IMR-90 (cell line): ENCODE measurements around the gene NTRK3. TPM values are rescaled to one million over a fixed set of nuclear protein-coding genes. Genes with fewer than 3 reads are reported as not detected.

ENCODE experiments used
- ATAC-seq: fragments of 200-7000 bp; cut with Tn5 transposase; 2 replicates; pipeline ENCODE4 v1.9.1; 2020; ENCODE audit warnings: low read depth, mild to moderate bottlenecking, moderate library complexity
- BruUV-seq: library from RNA; stranded (reverse); fragments of 400-500 nt; replicated peaks from 2 replicates; lab custom pipeline; 2021; lab: Mats Ljungman, UMichigan
- CTCF ChIA-PET: fragments of 300-600 bp; formaldehyde crosslinking; extraction: SDS; loops from one replicate; lab custom pipeline; 2021; ENCODE audit warnings: antibody characterized with exemption; lab: Yijun Ruan, JAX
- POLR2A ChIA-PET: fragments of 300-600 bp; sonication (Branson Sonifier 250); formaldehyde crosslinking; loops from one replicate; lab custom pipeline; 2022; ENCODE audit warnings: antibody characterized with exemption; ENCODE audit not compliant: unreplicated experiment; lab: Charles Lee
- DNase-seq: peaks from one replicate; pipeline ENCODE4 v3.0.0; 2013
- H2AFZ ChIP-seq: replicated peaks from 2 replicates; pipeline ENCODE3; 2013; ENCODE audit warnings: low read length, mild to moderate bottlenecking; ENCODE audit not compliant: poor library complexity
- H2AK5ac ChIP-seq: 2 replicates; pipeline ENCODE4 v1.6.1; 2013; ENCODE audit warnings: low read depth, low read length, inconsistent platforms
- H2AK9ac ChIP-seq: replicated peaks from 2 replicates; pipeline ENCODE3; 2013; ENCODE audit warnings: mild to moderate bottlenecking, low read depth, low read length, moderate library complexity; ENCODE audit not compliant: poor library complexity
- H2BK120ac ChIP-seq: 2 replicates; pipeline ENCODE4 v1.6.1; 2013; ENCODE audit warnings: low read depth, low read length, inconsistent platforms
- H2BK15ac ChIP-seq: 3 replicates; pipeline ENCODE4 v1.6.1; 2013; ENCODE audit warnings: low read depth, low read length, inconsistent platforms
- H2BK20ac ChIP-seq: 2 replicates; pipeline ENCODE4 v1.6.1; 2013; ENCODE audit warnings: low read depth, mild to moderate bottlenecking, inconsistent platforms, low read length, moderate library complexity
- H2BK5ac ChIP-seq: 2 replicates; pipeline ENCODE4 v1.6.1; 2013; ENCODE audit warnings: mild to moderate bottlenecking, low read depth, low read length, inconsistent platforms; ENCODE audit not compliant: poor library complexity, severe bottlenecking
- H3K14ac ChIP-seq: replicated peaks from 2 replicates; pipeline ENCODE4 v1.6.1; 2013; ENCODE audit warnings: low read depth, low read length, inconsistent platforms
- H3K18ac ChIP-seq: 2 replicates; pipeline ENCODE4 v1.6.1; 2013; ENCODE audit warnings: low read depth, low read length, control low read depth
- H3K23ac ChIP-seq: 2 replicates; pipeline ENCODE4 v1.6.1; 2013; ENCODE audit warnings: low read depth, low read length, inconsistent platforms
- H3K27ac ChIP-seq: 2 replicates; pipeline ENCODE4 v1.5.1; 2013; ENCODE audit warnings: mild to moderate bottlenecking, control low read depth, low read length; ENCODE audit not compliant: insufficient read depth
- H3K27me3 ChIP-seq: 2 replicates; pipeline ENCODE4 v1.6.1; 2013; ENCODE audit warnings: low read length; ENCODE audit not compliant: control insufficient read depth, insufficient read depth
- H3K36me3 ChIP-seq: 2 replicates; pipeline ENCODE4 v1.6.1; 2013; ENCODE audit warnings: low read length, mixed read lengths; ENCODE audit not compliant: control insufficient read depth, insufficient read depth
- H3K4ac ChIP-seq: 2 replicates; pipeline ENCODE4 v1.6.1; 2013; ENCODE audit warnings: low read depth, low read length, inconsistent platforms
- H3K4me1 ChIP-seq: 2 replicates; pipeline ENCODE4 v1.6.1; 2013; ENCODE audit warnings: low read length, mixed read lengths; ENCODE audit not compliant: control insufficient read depth, insufficient read depth
- H3K4me2 ChIP-seq: 2 replicates; pipeline ENCODE4 v1.6.1; 2013; ENCODE audit warnings: low read depth, mild to moderate bottlenecking, control low read depth, low read length, moderate library complexity
- H3K4me3 ChIP-seq: 2 replicates; pipeline ENCODE4 v1.5.1; 2013; ENCODE audit warnings: low read depth, mild to moderate bottlenecking, control low read depth, low read length, moderate library complexity; ENCODE audit not compliant: insufficient read depth
- H3K56ac ChIP-seq: 2 replicates; pipeline ENCODE4 v1.6.1; 2013; ENCODE audit warnings: low read length, inconsistent platforms; ENCODE audit not compliant: insufficient read depth; ENCODE audit errors: extremely low read depth
- H3K79me1 ChIP-seq, 2 experiments: 2 replicates each; pipeline ENCODE4 v1.6.1; 2013; ENCODE audit warnings: low read length in 2 of 2, inconsistent platforms in 1 of 2, low read depth in 1 of 2
- H3K9ac ChIP-seq: 2 replicates; pipeline ENCODE4 v1.6.1; 2013; ENCODE audit warnings: low read depth, low read length, control low read depth
- H3K9me1 ChIP-seq: 2 replicates; pipeline ENCODE4 v1.6.1; 2013; ENCODE audit warnings: low read length, inconsistent platforms; ENCODE audit not compliant: insufficient read depth
- H3K9me3 ChIP-seq: 2 replicates; pipeline ENCODE4 v1.6.1; 2013; ENCODE audit warnings: low read length; ENCODE audit not compliant: control insufficient read depth, insufficient read depth
- H4K20me1 ChIP-seq: 2 replicates; pipeline ENCODE4 v1.6.1; 2013; ENCODE audit warnings: low read length, inconsistent platforms; ENCODE audit not compliant: insufficient read depth
- H4K5ac ChIP-seq: 2 replicates; pipeline ENCODE4 v1.6.1; 2013; ENCODE audit warnings: mild to moderate bottlenecking, low read depth, low read length, control low read depth
- H4K8ac ChIP-seq, 2 experiments: 2 replicates each; pipeline ENCODE4 v1.6.1; 2013; ENCODE audit warnings: low read depth in 2 of 2, low read length in 2 of 2, control low read depth in 1 of 2, inconsistent platforms in 1 of 2
- H4K91ac ChIP-seq: 2 replicates; pipeline ENCODE4 v1.6.1; 2013; ENCODE audit warnings: low read depth, low read length, inconsistent platforms; ENCODE audit not compliant: insufficient read depth
- WGBS, 2 experiments: methylation state at CpG; one replicate each; pipeline versions ENCODE4 v1.1.5 to v1.1.7; 2013; ENCODE audit warnings: missing lambda C conversion rate in 2 of 2; ENCODE audit not compliant: insufficient read length in 1 of 2; ENCODE audit errors: extremely low coverage in 2 of 2; 5-methylcytosine and 5-hydroxymethylcytosine counted together
- dilution Hi-C: fragments of 300-500 bp; cut with HindIII; formaldehyde crosslinking; loops from one replicate; pipeline ENCODE4 v1.14.3; 2018; ENCODE audit warnings: low sequenced_read_pairs; ENCODE audit not compliant: unreplicated experiment
- in situ Hi-C: fragments of 300-500 bp; cut with MboI; formaldehyde crosslinking; loops from 3 replicates; pipeline ENCODE4 v1.14.3; 2019; ENCODE audit warnings: low sequenced_read_pairs, inconsistent platforms, mixed read lengths
- intact Hi-C: fragments of 100-400 bp; cut with micrococcal nuclease; formaldehyde crosslinking; loops from 2 replicates; pipeline ENCODE4 v1.10.0; 2022
- polyA plus RNA-seq, 3 experiments: library from polyadenylated mRNA; depleted of rRNA; stranded (reverse); fragments of >200 nt; gene quantifications; 2 replicates each; pipeline ENCODE4 v1.2.3, GENCODE V29; 2012; ENCODE audit warnings: low replicate concordance in 1 of 3
- total RNA-seq: library from RNA; depleted of rRNA; stranded (reverse); fragments of >200 nt; gene quantifications from 2 replicates; pipeline ENCODE4 v1.2.3, GENCODE V29; 2012
- TF ChIP-seq, protein P1 (sequence below): fragments of 150-350 bp; IDR thresholded peaks from 2 replicates; pipeline ENCODE4 v1.6.1; 2016; ENCODE audit warnings: low read depth, mild to moderate bottlenecking, low read length, moderate library complexity, borderline replicate concordance
- TF ChIP-seq, protein P2 (sequence below): conservative IDR thresholded peaks from 2 replicates; pipeline ENCODE4 v1.5.1; 2012; ENCODE audit warnings: mild to moderate bottlenecking, low read depth, low read length, improper control_type of control experiment

The NTRK3 gene
- total and polyA plus RNA-seq, 2 of the 4 experiments (the other 2 are of a cell fraction): under 0.01 to 0.15 TPM

- in situ Hi-C loops (no loop called here), dilution Hi-C loops (no loop called here), intact Hi-C loops (no loop called here)
- Histone ChIP-seq H3K4me1 (no peaks in the 10 kb centered on the region; the same call in 1 of the 2 replicates), H3K4ac (peak overlapping the region; percentile 54; the same call in 1 of the 2 replicates), H2BK5ac (peak overlapping the region; percentile 57), H4K5ac (no peak overlapping the region), H3K9me3 (no peaks in the 10 kb centered on the region; the same call in 1 of the 2 replicates), H3K79me1 (no peaks in the 10 kb centered on the region), H4K91ac (peak overlapping the region; percentile 78), H2AK5ac (no peak overlapping the region), H3K23ac (no peak overlapping the region), H2BK120ac (peak overlapping the region; percentile 72), H3K56ac (no peak overlapping the region), H3K36me3 (no peaks in the 10 kb centered on the region), H3K14ac (peak overlapping the region; percentile 52; the same call in 1 of the 2 replicates), H3K4me3 (no peak overlapping the region), H2BK15ac (peak overlapping the region; percentile 55; the same call in 1 of the 3 replicates), H3K27me3 (no peaks in the 10 kb centered on the region), H2AFZ (peak overlapping the region; percentile 60), H3K18ac (no peak overlapping the region), H3K27ac (no peak overlapping the region; the same call in 1 of the 2 replicates), H2AK9ac (no peak overlapping the region), H4K20me1 (no peaks in the 10 kb centered on the region), H2BK20ac (peak overlapping the region; percentile 80), H4K8ac (no peak overlapping the region), H3K9me1 (no peaks in the 10 kb centered on the region), H3K4me2 (no peak overlapping the region), H3K9ac (no peak overlapping the region)
- ChIA-PET POLR2A (no interaction called here), CTCF (no interaction called here)
- peak; percentile 74 for ATAC-seq
- TF ChIP-seq, protein P1, sequence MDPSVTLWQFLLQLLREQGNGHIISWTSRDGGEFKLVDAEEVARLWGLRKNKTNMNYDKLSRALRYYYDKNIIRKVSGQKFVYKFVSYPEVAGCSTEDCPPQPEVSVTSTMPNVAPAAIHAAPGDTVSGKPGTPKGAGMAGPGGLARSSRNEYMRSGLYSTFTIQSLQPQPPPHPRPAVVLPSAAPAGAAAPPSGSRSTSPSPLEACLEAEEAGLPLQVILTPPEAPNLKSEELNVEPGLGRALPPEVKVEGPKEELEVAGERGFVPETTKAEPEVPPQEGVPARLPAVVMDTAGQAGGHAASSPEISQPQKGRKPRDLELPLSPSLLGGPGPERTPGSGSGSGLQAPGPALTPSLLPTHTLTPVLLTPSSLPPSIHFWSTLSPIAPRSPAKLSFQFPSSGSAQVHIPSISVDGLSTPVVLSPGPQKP: no peak
- TF ChIP-seq, protein P2, sequence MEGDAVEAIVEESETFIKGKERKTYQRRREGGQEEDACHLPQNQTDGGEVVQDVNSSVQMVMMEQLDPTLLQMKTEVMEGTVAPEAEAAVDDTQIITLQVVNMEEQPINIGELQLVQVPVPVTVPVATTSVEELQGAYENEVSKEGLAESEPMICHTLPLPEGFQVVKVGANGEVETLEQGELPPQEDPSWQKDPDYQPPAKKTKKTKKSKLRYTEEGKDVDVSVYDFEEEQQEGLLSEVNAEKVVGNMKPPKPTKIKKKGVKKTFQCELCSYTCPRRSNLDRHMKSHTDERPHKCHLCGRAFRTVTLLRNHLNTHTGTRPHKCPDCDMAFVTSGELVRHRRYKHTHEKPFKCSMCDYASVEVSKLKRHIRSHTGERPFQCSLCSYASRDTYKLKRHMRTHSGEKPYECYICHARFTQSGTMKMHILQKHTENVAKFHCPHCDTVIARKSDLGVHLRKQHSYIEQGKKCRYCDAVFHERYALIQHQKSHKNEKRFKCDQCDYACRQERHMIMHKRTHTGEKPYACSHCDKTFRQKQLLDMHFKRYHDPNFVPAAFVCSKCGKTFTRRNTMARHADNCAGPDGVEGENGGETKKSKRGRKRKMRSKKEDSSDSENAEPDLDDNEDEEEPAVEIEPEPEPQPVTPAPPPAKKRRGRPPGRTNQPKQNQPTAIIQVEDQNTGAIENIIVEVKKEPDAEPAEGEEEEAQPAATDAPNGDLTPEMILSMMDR: no peak
- BruUV-seq: no TSS peak
- peak; percentile 63 for DNase-seq
- WGBS, 2 experiments: 100% methylated on average over 1 of the region's 3 CpGs; no CpG with 5 or more reads in 1 of the 2 experiments
Observed at GRCh38 chr15:87827131-87827530, 429.4 kb downstream of the NTRK3 start.
